Measurements from ENCODE around the gene MAP4K4. TPM values are rescaled to one million over a fixed set of nuclear protein-coding genes. Genes with fewer than 3 reads are reported as not detected.
A peak's percentile ranks its signal among the peaks of the same experiment; 100 is the strongest.

MAP4K4 gene
- total RNA-seq, 2 donors from 2014 or later: 69.1 to 71.5 TPM

- peaks cover 13% of the 10 kb centered on the region for H3K36me3 Mint-ChIP-seq
- no peak overlapping the region for H3K27ac Mint-ChIP-seq
- peaks cover 21 to 27% of the 10 kb centered on the region in 2 donors for H3K4me1 Mint-ChIP-seq (ENCODE audit: low read depth in 2 of 2)
- DNase-seq (ENCODE audit: low spot score): no peak
- peak in 1 of 2 donors; percentile 18 for ATAC-seq
- H3K4me3 Mint-ChIP-seq: no peak overlapping the region
- no peaks in the 10 kb centered on the region for H3K9me3 Mint-ChIP-seq
- H3K27me3 Mint-ChIP-seq: peaks cover 0 to 2% of the 10 kb centered on the region in 2 donors
These were observed 1.6 kb downstream of the MAP4K4 start for GRCh38 chr2:101698844-101699754.

GRCh38 chr2:101699755-101700461, 2.4 kb downstream of the MAP4K4 start:
- H3K4me1 Mint-ChIP-seq (ENCODE audit: low read depth in 2 of 2): peaks cover 29 to 34% of the 10 kb centered on the region in 2 donors
- peaks cover 13% of the 10 kb centered on the region for H3K36me3 Mint-ChIP-seq
- no peak overlapping the region for H3K4me3 Mint-ChIP-seq
- DNase-seq (ENCODE audit: low spot score) (no peak), ATAC-seq (no peak)
- H3K27ac Mint-ChIP-seq: no peak overlapping the region
- no peaks in the 10 kb centered on the region for H3K9me3 Mint-ChIP-seq
- peaks cover 0 to 2% of the 10 kb centered on the region in 2 donors for H3K27me3 Mint-ChIP-seq

GRCh38 chr2:101704046-101704466, 6.5 kb downstream of the MAP4K4 start:
- H3K27me3 Mint-ChIP-seq: no peaks in the 10 kb centered on the region

GRCh38 chr2:101704816-101705578, 7.5 kb downstream of the MAP4K4 start:
- DNase-seq (ENCODE audit: low spot score): no peak
- Mint-ChIP-seq H3K27me3 (no peaks in the 10 kb centered on the region), H3K27ac (peak overlapping the region; percentile 9 to 25), H3K9me3 (no peaks in the 10 kb centered on the region), H3K4me3 (peak overlapping the region; percentile 69), H3K4me1 (ENCODE audit: low read depth in 2 of 2) (peaks cover 48 to 51% of the 10 kb centered on the region in 2 donors), H3K36me3 (peaks cover 13% of the 10 kb centered on the region)
- ATAC-seq: no peak

More at GRCh38 chr2:101704046-101704466, 6.5 kb downstream of the MAP4K4 start:
- Mint-ChIP-seq H3K4me3 (peak overlapping the region; percentile 69), H3K27ac (peak overlapping the region; percentile 7 to 9), H3K9me3 (no peaks in the 10 kb centered on the region), H3K36me3 (peaks cover 13% of the 10 kb centered on the region), H3K4me1 (ENCODE audit: low read depth in 2 of 2) (peaks cover 46 to 48% of the 10 kb centered on the region in 2 donors)
- DNase-seq (ENCODE audit: low spot score) (no peak), ATAC-seq (no peak)

- H3K4me3 Mint-ChIP-seq: peak overlapping the region; percentile 53
- DNase-seq (ENCODE audit: low spot score): no peak
- H3K9me3 Mint-ChIP-seq: no peaks in the 10 kb centered on the region
- H3K27me3 Mint-ChIP-seq: no peaks in the 10 kb centered on the region
- H3K36me3 Mint-ChIP-seq: peaks cover 10% of the 10 kb centered on the region
- peak overlapping the region; percentile 47 to 52 for H3K27ac Mint-ChIP-seq
- peaks cover 54 to 63% of the 10 kb centered on the region in 2 donors for H3K4me1 Mint-ChIP-seq (ENCODE audit: low read depth in 2 of 2)
- ATAC-seq: no peak
These were observed 8.8 kb downstream of the MAP4K4 start for GRCh38 chr2:101706121-101706818.

GRCh38 chr2:101706819-101707177, 9.3 kb downstream of the MAP4K4 start:
- Mint-ChIP-seq H3K27me3 (no peaks in the 10 kb centered on the region), H3K4me1 (ENCODE audit: low read depth in 2 of 2) (peaks cover 54 to 68% of the 10 kb centered on the region in 2 donors), H3K4me3 (peak overlapping the region; percentile 53), H3K27ac (peak overlapping the region; percentile 47 to 52), H3K9me3 (no peaks in the 10 kb centered on the region), H3K36me3 (peaks cover 6% of the 10 kb centered on the region)
- ATAC-seq (peak; percentile 64 to 72), DNase-seq (ENCODE audit: low spot score) (no peak)

- DNase-seq (ENCODE audit: low spot score) (no peak), ATAC-seq (no peak)
- H3K36me3 Mint-ChIP-seq: no peaks in the 10 kb centered on the region
- peak overlapping the region; percentile 46 for H3K4me3 Mint-ChIP-seq
- H3K27ac Mint-ChIP-seq: peak overlapping the region in 1 of 2 donors; percentile 22
- no peaks in the 10 kb centered on the region for H3K27me3 Mint-ChIP-seq
- no peaks in the 10 kb centered on the region for H3K9me3 Mint-ChIP-seq
- peaks cover 36 to 47% of the 10 kb centered on the region in 2 donors for H3K4me1 Mint-ChIP-seq (ENCODE audit: low read depth in 2 of 2)
These were observed 12.5 kb downstream of the MAP4K4 start for GRCh38 chr2:101710036-101710435.

GRCh38 chr2:101710471-101711318, 13.2 kb downstream of the MAP4K4 start:
- Mint-ChIP-seq H3K27me3 (no peaks in the 10 kb centered on the region), H3K9me3 (no peaks in the 10 kb centered on the region), H3K27ac (peak overlapping the region in 1 of 2 donors; percentile 5), H3K4me1 (ENCODE audit: low read depth in 2 of 2) (peaks cover 34 to 45% of the 10 kb centered on the region in 2 donors), H3K4me3 (peak overlapping the region; percentile 46), H3K36me3 (no peaks in the 10 kb centered on the region)
- peak; percentile 82 to 92 for ATAC-seq
- no peak for DNase-seq (ENCODE audit: low spot score)

GRCh38 chr2:101714118-101714517, 16.6 kb downstream of the MAP4K4 start:
- Mint-ChIP-seq H3K27ac (peak overlapping the region in 1 of 2 donors; percentile 66), H3K27me3 (no peaks in the 10 kb centered on the region), H3K4me1 (ENCODE audit: low read depth in 2 of 2) (peaks cover 44 to 55% of the 10 kb centered on the region in 2 donors), H3K9me3 (no peaks in the 10 kb centered on the region), H3K4me3 (no peak overlapping the region), H3K36me3 (peaks cover 8% of the 10 kb centered on the region)
- no peak for DNase-seq (ENCODE audit: low spot score)
- ATAC-seq: no peak

- H3K9me3 Mint-ChIP-seq: no peaks in the 10 kb centered on the region
- peak overlapping the region; percentile 76 for H3K4me3 Mint-ChIP-seq
- DNase-seq (ENCODE audit: low spot score) (no peak), ATAC-seq (peak in 1 of 2 donors; percentile 65)
- H3K4me1 Mint-ChIP-seq (ENCODE audit: low read depth in 2 of 2): peaks cover 48 to 51% of the 10 kb centered on the region in 2 donors
- H3K27me3 Mint-ChIP-seq: no peaks in the 10 kb centered on the region
- peaks cover 11% of the 10 kb centered on the region for H3K36me3 Mint-ChIP-seq
- peak overlapping the region; percentile 93 to 96 for H3K27ac Mint-ChIP-seq
These were observed 19.8 kb downstream of the MAP4K4 start for GRCh38 chr2:101717071-101717845.

GRCh38 chr2:101718479-101718878, 21.0 kb downstream of the MAP4K4 start:
- Mint-ChIP-seq H3K4me3 (peak overlapping the region; percentile 76), H3K27me3 (no peaks in the 10 kb centered on the region), H3K36me3 (peaks cover 19% of the 10 kb centered on the region), H3K27ac (peak overlapping the region; percentile 93 to 96), H3K4me1 (ENCODE audit: low read depth in 2 of 2) (peaks cover 56 to 62% of the 10 kb centered on the region in 2 donors), H3K9me3 (peaks cover 3% of the 10 kb centered on the region)
- ATAC-seq (no peak), DNase-seq (ENCODE audit: low spot score) (no peak)

Data from natural killer cell treated with Interleukin-12 subunit alpha and Interleukin-12 subunit beta and Interleukin-15 and Interleukin-18, amount 100 ng/mL, for 72 hours (primary cell).